Measurements from ENCODE around the gene IMPG2. TPM values are rescaled to one million over a fixed set of nuclear protein-coding genes. Genes with fewer than 3 reads are reported as not detected.
A peak's percentile ranks its signal among the peaks of the same experiment; 100 is the strongest.
"Not testable (repeated sequence)": the region's sequence is repeated elsewhere in the genome, so short reads cannot be mapped to it uniquely, and the experiment has no call there.

The IMPG2 gene
- total and polyA plus RNA-seq, 2 experiments from 2014 or later = 0.77 TPM; not detected in 1

DNA sequence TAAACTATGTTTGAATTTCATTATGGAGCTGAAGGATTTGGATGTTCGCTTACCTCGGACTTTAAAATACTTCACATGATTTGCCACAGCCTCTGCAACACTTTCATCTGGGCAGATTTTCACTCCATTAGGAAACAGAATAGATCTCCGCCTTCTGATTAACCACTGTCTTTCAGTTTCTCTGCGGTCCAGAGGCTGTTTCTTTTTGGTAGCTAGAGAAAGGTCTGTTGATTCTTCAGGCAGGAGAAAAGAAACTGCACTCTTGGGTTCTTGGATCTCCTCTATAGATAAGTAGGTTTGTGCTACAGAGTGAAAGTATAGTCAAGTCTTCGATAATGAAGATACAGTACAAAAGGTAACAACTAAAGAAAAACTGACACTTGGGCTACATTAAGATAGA lies 844 bp downstream of the IMPG2 start:
- no peaks in the 10 kb centered on the region for H3K9me3 ChIP-seq (ENCODE audit: low read depth)
- H3K4me3 ChIP-seq = no peak overlapping the region
- 58% methylated on average over 5 of the region's 5 CpGs for WGBS (ENCODE audit: low lambda C conversion rate, missing lambda C conversion rate)
- no peaks in the 10 kb centered on the region for H3K9me2 ChIP-seq (replicated peaks; ENCODE audit: insufficient read depth)
- no peak for DNase-seq (ENCODE audit: low spot score)
- no peaks in the 10 kb centered on the region for H3K4me1 ChIP-seq (ENCODE audit: insufficient read depth)
- H4K20me1 ChIP-seq (ENCODE audit: insufficient read depth, poor library complexity, severe bottlenecking) = no peaks in the 10 kb centered on the region
- no peaks in the 10 kb centered on the region for H3K79me2 ChIP-seq
- H3K36me3 ChIP-seq (replicated peaks; ENCODE audit: insufficient read depth, low read depth) = no peaks in the 10 kb centered on the region
- H3K4me2 ChIP-seq = peak overlapping the region; percentile 41
- no peaks in the 10 kb centered on the region for H3K27me3 ChIP-seq
- H2AFZ ChIP-seq = no peak overlapping the region
- TF ChIP-seq EZH2phosphoT487 (IDR thresholded peaks at IDR 0.05; ENCODE audit: low read depth, severe bottlenecking, unreplicated experiment) (no peak), CTCF (IDR thresholded peaks at IDR 0.05; ENCODE audit: poor library complexity) (no peak), EZH2 (IDR thresholded peaks at IDR 0.05; ENCODE audit: borderline replicate concordance) (no peak)
- H3K27ac ChIP-seq = no peak overlapping the region

- TF ChIP-seq CTCF (IDR thresholded peaks at IDR 0.05; ENCODE audit: poor library complexity) (no peak), EZH2phosphoT487 (IDR thresholded peaks at IDR 0.05; ENCODE audit: low read depth, severe bottlenecking, unreplicated experiment) (no peak), EZH2 (IDR thresholded peaks at IDR 0.05; ENCODE audit: borderline replicate concordance) (no peak)
- H3K4me3 ChIP-seq = no peak overlapping the region
Observed at GRCh38 chr3:101312545-101312944, 7.8 kb downstream of the IMPG2 start.

GRCh38 chr3:101311676-101312075 lies 8.7 kb downstream of the IMPG2 start:
- Histone ChIP-seq H3K27ac (no peak overlapping the region), H3K79me2 (no peaks in the 10 kb centered on the region), H3K4me1 (ENCODE audit: insufficient read depth) (peaks cover 4% of the 10 kb centered on the region), H3K27me3 (no peaks in the 10 kb centered on the region), H3K4me2 (no peak overlapping the region), H3K9me2 (replicated peaks; ENCODE audit: insufficient read depth) (no peaks in the 10 kb centered on the region), H2AFZ (no peak overlapping the region), H3K4me3 (no peak overlapping the region), H3K36me3 (replicated peaks; ENCODE audit: insufficient read depth, low read depth) (no peaks in the 10 kb centered on the region), H3K9me3 (ENCODE audit: low read depth) (no peaks in the 10 kb centered on the region), H4K20me1 (ENCODE audit: insufficient read depth, poor library complexity, severe bottlenecking) (no peaks in the 10 kb centered on the region)
- TF ChIP-seq EZH2phosphoT487 (IDR thresholded peaks at IDR 0.05; ENCODE audit: low read depth, severe bottlenecking, unreplicated experiment) = no peak
- TF ChIP-seq CTCF (IDR thresholded peaks at IDR 0.05; ENCODE audit: poor library complexity) = no peak
- TF ChIP-seq EZH2 (IDR thresholded peaks at IDR 0.05; ENCODE audit: borderline replicate concordance) = no peak
- WGBS (ENCODE audit: low lambda C conversion rate, missing lambda C conversion rate) = 97% methylated on average over 2 of the region's 2 CpGs
- DNase-seq (ENCODE audit: low spot score) = no peak

More at GRCh38 chr3:101312545-101312944, 7.8 kb downstream of the IMPG2 start:
- H3K4me1 ChIP-seq (ENCODE audit: insufficient read depth) = peaks cover 4% of the 10 kb centered on the region
- no peaks in the 10 kb centered on the region for H3K9me2 ChIP-seq (replicated peaks; ENCODE audit: insufficient read depth)
- no peaks in the 10 kb centered on the region for H3K27me3 ChIP-seq
- no peak overlapping the region for H3K27ac ChIP-seq
- no peaks in the 10 kb centered on the region for H3K36me3 ChIP-seq (replicated peaks; ENCODE audit: insufficient read depth, low read depth)
- H3K79me2 ChIP-seq = no peaks in the 10 kb centered on the region
- H3K9me3 ChIP-seq (ENCODE audit: low read depth) = no peaks in the 10 kb centered on the region
- H2AFZ ChIP-seq = no peak overlapping the region
- DNase-seq (ENCODE audit: low spot score) = no peak
- H4K20me1 ChIP-seq (ENCODE audit: insufficient read depth, poor library complexity, severe bottlenecking) = no peaks in the 10 kb centered on the region
- H3K4me2 ChIP-seq = no peak overlapping the region
- WGBS (ENCODE audit: low lambda C conversion rate, missing lambda C conversion rate) = 67% methylated on average over 2 of the region's 2 CpGs

DNA sequence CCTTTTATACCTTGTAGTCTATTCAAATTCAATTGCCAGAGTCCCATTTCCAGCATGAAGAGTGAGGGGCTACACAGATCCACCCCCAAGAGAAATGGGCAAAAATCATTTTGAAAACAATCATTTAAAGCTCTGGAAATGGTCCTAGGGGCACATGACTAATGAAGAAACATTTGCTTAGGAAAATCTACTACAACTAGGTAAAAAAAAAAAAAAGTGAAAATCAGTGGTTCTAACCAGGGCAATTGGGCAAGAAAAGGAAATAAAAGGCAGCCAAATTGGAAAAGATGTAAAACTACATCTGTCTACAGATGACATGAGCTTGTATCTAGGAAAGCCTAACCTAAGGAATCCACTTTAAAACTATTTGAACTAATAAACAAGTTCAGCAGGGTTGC lies 9.4 kb downstream of the IMPG2 start:
- H3K79me2 ChIP-seq = no peaks in the 10 kb centered on the region
- H3K9me3 ChIP-seq (ENCODE audit: low read depth) = no peaks in the 10 kb centered on the region
- H3K9me2 ChIP-seq (replicated peaks; ENCODE audit: insufficient read depth) = no peaks in the 10 kb centered on the region
- no peak overlapping the region for H3K4me3 ChIP-seq
- TF ChIP-seq EZH2 (IDR thresholded peaks at IDR 0.05; ENCODE audit: borderline replicate concordance) (no peak), CTCF (IDR thresholded peaks at IDR 0.05; ENCODE audit: poor library complexity) (no peak), EZH2phosphoT487 (IDR thresholded peaks at IDR 0.05; ENCODE audit: low read depth, severe bottlenecking, unreplicated experiment) (no peak)
- DNase-seq (ENCODE audit: low spot score) = no peak
- H3K4me1 ChIP-seq (ENCODE audit: insufficient read depth) = peaks cover 4% of the 10 kb centered on the region
- H3K27ac ChIP-seq = peak overlapping the region; percentile 2
- no peak overlapping the region for H2AFZ ChIP-seq
- no peaks in the 10 kb centered on the region for H4K20me1 ChIP-seq (ENCODE audit: insufficient read depth, poor library complexity, severe bottlenecking)
- H3K4me2 ChIP-seq = no peak overlapping the region
- H3K36me3 ChIP-seq (replicated peaks; ENCODE audit: insufficient read depth, low read depth) = no peaks in the 10 kb centered on the region
- H3K27me3 ChIP-seq = no peaks in the 10 kb centered on the region

GRCh38 chr3:101308147-101308772 lies 12.1 kb downstream of the IMPG2 start:
- not testable (repeated sequence) for H3K4me1 ChIP-seq (ENCODE audit: insufficient read depth); DNase-seq (ENCODE audit: low spot score); H3K36me3 ChIP-seq (replicated peaks; ENCODE audit: insufficient read depth, low read depth); H3K9me3 ChIP-seq (ENCODE audit: low read depth); H3K79me2 ChIP-seq; H3K9me2 ChIP-seq (replicated peaks; ENCODE audit: insufficient read depth); H3K4me2 ChIP-seq; H4K20me1 ChIP-seq (ENCODE audit: insufficient read depth, poor library complexity, severe bottlenecking); H3K27me3 ChIP-seq; H3K4me3 ChIP-seq; H3K27ac ChIP-seq; H2AFZ ChIP-seq

Data from hepatocyte (in vitro differentiated cells).